OCI-LY7 (cell line): ENCODE data around the gene HDGFL2.

Experiments used
- EZH2phosphoT487 ChIP-seq: fragments of 200-600 bp; sonication (generic); IDR thresholded peaks from 2 replicates; pipeline ENCODE4 v1.6.1; 2018; ENCODE audit warnings: low read depth, borderline replicate concordance, mild to moderate bottlenecking, mixed run types, antibody characterized with exemption, low read length, moderate library complexity, mixed read lengths
- TF ChIP-seq, protein P1 (sequence below): fragments of 200-600 bp; sonication (generic); conservative IDR thresholded peaks from 2 replicates; pipeline ENCODE4 v1.5.1; 2014; ENCODE audit warnings: mild to moderate bottlenecking, antibody characterized with exemption, low read length, moderate library complexity, mixed read lengths

GRCh38 chr19:4528843-4529242 is 56.7 kb downstream of the HDGFL2 start:
- TF ChIP-seq, protein P1, sequence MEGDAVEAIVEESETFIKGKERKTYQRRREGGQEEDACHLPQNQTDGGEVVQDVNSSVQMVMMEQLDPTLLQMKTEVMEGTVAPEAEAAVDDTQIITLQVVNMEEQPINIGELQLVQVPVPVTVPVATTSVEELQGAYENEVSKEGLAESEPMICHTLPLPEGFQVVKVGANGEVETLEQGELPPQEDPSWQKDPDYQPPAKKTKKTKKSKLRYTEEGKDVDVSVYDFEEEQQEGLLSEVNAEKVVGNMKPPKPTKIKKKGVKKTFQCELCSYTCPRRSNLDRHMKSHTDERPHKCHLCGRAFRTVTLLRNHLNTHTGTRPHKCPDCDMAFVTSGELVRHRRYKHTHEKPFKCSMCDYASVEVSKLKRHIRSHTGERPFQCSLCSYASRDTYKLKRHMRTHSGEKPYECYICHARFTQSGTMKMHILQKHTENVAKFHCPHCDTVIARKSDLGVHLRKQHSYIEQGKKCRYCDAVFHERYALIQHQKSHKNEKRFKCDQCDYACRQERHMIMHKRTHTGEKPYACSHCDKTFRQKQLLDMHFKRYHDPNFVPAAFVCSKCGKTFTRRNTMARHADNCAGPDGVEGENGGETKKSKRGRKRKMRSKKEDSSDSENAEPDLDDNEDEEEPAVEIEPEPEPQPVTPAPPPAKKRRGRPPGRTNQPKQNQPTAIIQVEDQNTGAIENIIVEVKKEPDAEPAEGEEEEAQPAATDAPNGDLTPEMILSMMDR: no peak
- no peak for TF ChIP-seq EZH2phosphoT487
